ENCODE data around the gene NEURL3.

DNA sequence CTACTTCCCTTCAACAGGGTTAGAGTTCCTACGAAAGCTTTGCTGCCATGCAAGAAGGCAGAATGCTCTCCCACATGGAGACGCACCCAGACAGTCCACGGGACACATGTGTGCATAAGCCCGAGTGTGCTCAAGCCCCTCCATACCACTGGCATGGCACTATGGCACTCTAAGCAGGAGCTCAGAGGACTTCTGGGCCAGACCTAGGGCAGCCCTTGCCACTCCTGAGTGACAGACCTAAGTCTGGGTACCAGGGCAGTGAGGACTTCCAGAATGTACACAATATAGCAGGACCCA, 20.0 kb upstream of the NEURL3 start:
- TF ChIP-seq, protein P1, sequence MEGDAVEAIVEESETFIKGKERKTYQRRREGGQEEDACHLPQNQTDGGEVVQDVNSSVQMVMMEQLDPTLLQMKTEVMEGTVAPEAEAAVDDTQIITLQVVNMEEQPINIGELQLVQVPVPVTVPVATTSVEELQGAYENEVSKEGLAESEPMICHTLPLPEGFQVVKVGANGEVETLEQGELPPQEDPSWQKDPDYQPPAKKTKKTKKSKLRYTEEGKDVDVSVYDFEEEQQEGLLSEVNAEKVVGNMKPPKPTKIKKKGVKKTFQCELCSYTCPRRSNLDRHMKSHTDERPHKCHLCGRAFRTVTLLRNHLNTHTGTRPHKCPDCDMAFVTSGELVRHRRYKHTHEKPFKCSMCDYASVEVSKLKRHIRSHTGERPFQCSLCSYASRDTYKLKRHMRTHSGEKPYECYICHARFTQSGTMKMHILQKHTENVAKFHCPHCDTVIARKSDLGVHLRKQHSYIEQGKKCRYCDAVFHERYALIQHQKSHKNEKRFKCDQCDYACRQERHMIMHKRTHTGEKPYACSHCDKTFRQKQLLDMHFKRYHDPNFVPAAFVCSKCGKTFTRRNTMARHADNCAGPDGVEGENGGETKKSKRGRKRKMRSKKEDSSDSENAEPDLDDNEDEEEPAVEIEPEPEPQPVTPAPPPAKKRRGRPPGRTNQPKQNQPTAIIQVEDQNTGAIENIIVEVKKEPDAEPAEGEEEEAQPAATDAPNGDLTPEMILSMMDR (IDR thresholded peaks at IDR 0.05) = no peak
- TF ChIP-seq POLR2AphosphoS5 (IDR thresholded peaks at IDR 0.05) = no peak
- no peak for TF ChIP-seq POLR2A (IDR thresholded peaks at IDR 0.05)
